ENCODE results near the gene P2RX2.

DNA sequence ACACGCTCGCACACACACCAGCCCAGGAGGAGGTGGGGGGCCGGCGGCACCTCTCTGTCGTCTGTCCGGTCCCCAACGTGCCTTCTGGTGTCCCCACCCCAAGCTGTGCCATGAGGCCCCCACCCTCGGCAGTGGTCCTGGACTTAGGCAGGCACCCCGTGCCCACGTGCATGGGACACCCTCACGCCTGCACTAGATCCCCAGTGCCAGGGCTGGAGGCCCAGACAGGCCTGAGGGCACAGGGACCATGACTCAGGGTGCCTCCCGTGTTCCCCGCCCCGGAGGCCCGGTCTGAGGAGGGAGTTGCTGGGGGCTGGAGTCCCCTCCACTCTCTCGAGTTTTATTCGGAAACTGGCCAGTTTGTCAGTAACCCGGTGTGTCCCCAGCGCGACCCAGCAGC lies 47.0 kb upstream of the P2RX2 start:
- TF ChIP-seq, protein P1, sequence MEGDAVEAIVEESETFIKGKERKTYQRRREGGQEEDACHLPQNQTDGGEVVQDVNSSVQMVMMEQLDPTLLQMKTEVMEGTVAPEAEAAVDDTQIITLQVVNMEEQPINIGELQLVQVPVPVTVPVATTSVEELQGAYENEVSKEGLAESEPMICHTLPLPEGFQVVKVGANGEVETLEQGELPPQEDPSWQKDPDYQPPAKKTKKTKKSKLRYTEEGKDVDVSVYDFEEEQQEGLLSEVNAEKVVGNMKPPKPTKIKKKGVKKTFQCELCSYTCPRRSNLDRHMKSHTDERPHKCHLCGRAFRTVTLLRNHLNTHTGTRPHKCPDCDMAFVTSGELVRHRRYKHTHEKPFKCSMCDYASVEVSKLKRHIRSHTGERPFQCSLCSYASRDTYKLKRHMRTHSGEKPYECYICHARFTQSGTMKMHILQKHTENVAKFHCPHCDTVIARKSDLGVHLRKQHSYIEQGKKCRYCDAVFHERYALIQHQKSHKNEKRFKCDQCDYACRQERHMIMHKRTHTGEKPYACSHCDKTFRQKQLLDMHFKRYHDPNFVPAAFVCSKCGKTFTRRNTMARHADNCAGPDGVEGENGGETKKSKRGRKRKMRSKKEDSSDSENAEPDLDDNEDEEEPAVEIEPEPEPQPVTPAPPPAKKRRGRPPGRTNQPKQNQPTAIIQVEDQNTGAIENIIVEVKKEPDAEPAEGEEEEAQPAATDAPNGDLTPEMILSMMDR (conservative IDR thresholded peaks at IDR 0.05; ENCODE audit: low read depth in 2 of 2) = no peak
- TF ChIP-seq, protein P2, sequence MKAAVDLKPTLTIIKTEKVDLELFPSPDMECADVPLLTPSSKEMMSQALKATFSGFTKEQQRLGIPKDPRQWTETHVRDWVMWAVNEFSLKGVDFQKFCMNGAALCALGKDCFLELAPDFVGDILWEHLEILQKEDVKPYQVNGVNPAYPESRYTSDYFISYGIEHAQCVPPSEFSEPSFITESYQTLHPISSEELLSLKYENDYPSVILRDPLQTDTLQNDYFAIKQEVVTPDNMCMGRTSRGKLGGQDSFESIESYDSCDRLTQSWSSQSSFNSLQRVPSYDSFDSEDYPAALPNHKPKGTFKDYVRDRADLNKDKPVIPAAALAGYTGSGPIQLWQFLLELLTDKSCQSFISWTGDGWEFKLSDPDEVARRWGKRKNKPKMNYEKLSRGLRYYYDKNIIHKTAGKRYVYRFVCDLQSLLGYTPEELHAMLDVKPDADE (IDR thresholded peaks at IDR 0.05) = no peak
- TF ChIP-seq POLR2AphosphoS5 (IDR thresholded peaks at IDR 0.05; ENCODE audit: low read depth) (no peak), STAT1 (IDR thresholded peaks at IDR 0.05; ENCODE audit: unreplicated experiment) (no peak), EZH2phosphoT487 (IDR thresholded peaks at IDR 0.05; ENCODE audit: unreplicated experiment) (no peak), ZNF114 (CRISPR knock-in tag; IDR thresholded peaks at IDR 0.05) (no peak), ZNF331 (CRISPR knock-in tag; IDR thresholded peaks at IDR 0.05; ENCODE audit: low read depth) (no peak), CREB1 (CRISPR knock-in tag; IDR thresholded peaks at IDR 0.05; ENCODE audit: low read depth) (no peak), EZH2 (IDR thresholded peaks at IDR 0.05; ENCODE audit: low read depth, unreplicated experiment) (no peak)
